Smooth muscle cell of the pulmonary artery (primary cell): Measurements from ENCODE around the gene GYS2. TPM values are rescaled to one million over a fixed set of nuclear protein-coding genes. Genes with fewer than 3 reads are reported as not detected.

Experiments
- total RNA-seq: library from RNA; depleted of rRNA; stranded (reverse); fragments of >200 nt; gene quantifications from 2 replicates; pipeline ENCODE4 v1.2.3, GENCODE V29; 2014

The GYS2 gene
- 0.03 TPM in 1 of 2 replicates, not detected in the other for total RNA-seq

GRCh38 chr12:21604245-21605101 lies at the start of gene GYS2:
Gene GYS2, minus strand, starts transcription at chr12:21604847. Its CDS starts 255 bp downstream, at chr12:21604592.

GRCh38 chr12:21526053-21526452 lies 78.6 kb downstream of the GYS2 start, which contains the start of gene SPX:
Gene SPX, plus strand, starts transcription at chr12:21526296. Its CDS starts 177 bp downstream, at chr12:21526473.

DNA sequence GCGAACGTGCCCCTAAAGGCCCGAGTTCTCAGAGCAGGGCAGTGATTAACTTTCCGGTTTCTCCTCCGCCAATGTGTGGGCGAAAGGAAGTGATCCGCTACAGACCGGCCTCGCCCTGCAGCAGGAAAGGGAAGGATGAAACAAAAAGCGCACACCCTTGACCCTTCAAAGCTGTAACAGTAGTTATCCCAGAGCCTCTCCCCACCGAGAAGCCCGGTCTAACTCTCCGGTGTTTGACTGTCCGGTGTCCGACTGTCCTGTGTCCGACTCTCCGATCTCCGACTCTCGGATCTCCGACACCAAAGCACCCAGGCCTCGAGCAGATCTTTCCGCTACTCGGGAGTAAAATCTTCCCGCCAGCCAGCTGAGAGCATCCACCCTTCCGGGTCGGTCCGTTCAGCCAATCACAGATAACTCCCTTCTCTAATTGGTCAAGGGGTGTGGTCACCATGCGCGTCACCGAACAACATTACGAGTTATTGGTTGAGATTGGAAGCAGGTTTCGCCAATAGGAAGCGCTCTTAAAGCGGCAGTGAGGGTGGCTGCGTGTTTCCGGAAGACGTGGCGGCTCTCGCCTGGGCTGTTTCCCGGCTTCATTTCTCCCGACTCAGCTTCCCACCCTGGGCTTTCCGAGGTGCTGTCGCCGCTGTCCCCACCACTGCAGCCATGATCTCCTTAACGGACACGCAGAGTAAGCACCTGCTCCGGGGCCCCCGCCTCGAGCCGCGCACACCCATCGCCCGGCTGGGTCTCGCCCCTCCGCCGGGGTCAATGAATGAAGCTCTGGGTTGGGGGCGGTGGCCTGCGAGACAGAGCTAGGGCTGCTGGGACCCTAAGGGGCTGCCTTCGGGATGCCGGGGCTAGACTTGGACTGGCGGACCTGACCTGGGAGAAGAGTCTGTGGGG lies 103.1 kb downstream of the GYS2 start, which contains the start of the genes GOLT1B and RECQL:
TSS of gene GOLT1B (plus strand) at position 532 of the 906 bp plus-strand sequence. CDS start at position 667, 135 bp downstream.
TSS of gene RECQL (minus strand) at position 378 of the 906 bp plus-strand sequence. CDS start 2,065 bp downstream, outside the sequence.

Other genes starting within 250 kb of the GYS2 start
- 0.10 TPM in 1 of 2 replicates, not detected in the other for gene IAPP, start 231.9 kb downstream of the GYS2 start, total RNA-seq
- 10.7 and 16.0 TPM in 2 replicates for gene PYROXD1, start 167.2 kb downstream of the GYS2 start, total RNA-seq
- 66.1 and 80.0 TPM in 2 replicates for gene RECQL, start 103.2 kb downstream of the GYS2 start, total RNA-seq
- 54.5 and 72.9 TPM in 2 replicates for gene GOLT1B, start 103.1 kb downstream of the GYS2 start, total RNA-seq
- gene SPX, start 78.6 kb downstream of the GYS2 start, total RNA-seq = 1.2 and 2.0 TPM in 2 replicates
- 471 and 492 TPM in 2 replicates for gene LDHB, start 53.0 kb upstream of the GYS2 start, total RNA-seq
- 9.1 and 16.6 TPM in 2 replicates for gene KCNJ8, start 169.9 kb upstream of the GYS2 start, total RNA-seq